ENCODE data around the gene GPR27.

GPR27 gene

GRCh38 chr3:71797455-71797854, 43.8 kb downstream of the GPR27 start:
- H3K4me3 ChIP-seq (ENCODE audit: low read depth, low read length) = no peak overlapping the region
- H3K9me3 ChIP-seq (ENCODE audit: severe bottlenecking) = no peaks in the 10 kb centered on the region
- H3K27me3 ChIP-seq (ENCODE audit: insufficient read depth, low read depth, severe bottlenecking) = no peaks in the 10 kb centered on the region
- H3K27ac ChIP-seq = no peak overlapping the region
- no peak for TF ChIP-seq CTCF (IDR thresholded peaks at IDR 0.05; ENCODE audit: low read depth, low read length)
- no peaks in the 10 kb centered on the region for H3K36me3 ChIP-seq
- DNase-seq = no peak

- no peak for DNase-seq
- H3K27me3 ChIP-seq (ENCODE audit: insufficient read depth, low read depth, severe bottlenecking) = no peaks in the 10 kb centered on the region
- H3K36me3 ChIP-seq = no peaks in the 10 kb centered on the region
- no peak for TF ChIP-seq CTCF (IDR thresholded peaks at IDR 0.05; ENCODE audit: low read depth, low read length)
- H3K9me3 ChIP-seq (ENCODE audit: severe bottlenecking) = no peaks in the 10 kb centered on the region
- H3K27ac ChIP-seq = no peak overlapping the region
- H3K4me3 ChIP-seq (ENCODE audit: low read depth, low read length) = no peak overlapping the region
Measured at GRCh38 chr3:71800023-71800422, 46.4 kb downstream of the GPR27 start.

GRCh38 chr3:71801986-71802385, 48.3 kb downstream of the GPR27 start:
- H3K4me3 ChIP-seq (ENCODE audit: low read depth, low read length) = no peak overlapping the region
- no peak for TF ChIP-seq CTCF (IDR thresholded peaks at IDR 0.05; ENCODE audit: low read depth, low read length)

GRCh38 chr3:71803248-71803647, 49.6 kb downstream of the GPR27 start:
- H3K27me3 ChIP-seq (ENCODE audit: insufficient read depth, low read depth, severe bottlenecking) = no peaks in the 10 kb centered on the region
- H3K27ac ChIP-seq = no peak overlapping the region
- no peak for TF ChIP-seq CTCF (IDR thresholded peaks at IDR 0.05; ENCODE audit: low read depth, low read length)
- no peaks in the 10 kb centered on the region for H3K9me3 ChIP-seq (ENCODE audit: severe bottlenecking)
- no peak overlapping the region for H3K4me3 ChIP-seq (ENCODE audit: low read depth, low read length)
- H3K36me3 ChIP-seq = no peaks in the 10 kb centered on the region
- no peak for DNase-seq

More at GRCh38 chr3:71801986-71802385, 48.3 kb downstream of the GPR27 start:
- no peaks in the 10 kb centered on the region for H3K36me3 ChIP-seq
- DNase-seq = no peak
- H3K27me3 ChIP-seq (ENCODE audit: insufficient read depth, low read depth, severe bottlenecking) = no peaks in the 10 kb centered on the region
- H3K27ac ChIP-seq = no peak overlapping the region
- no peaks in the 10 kb centered on the region for H3K9me3 ChIP-seq (ENCODE audit: severe bottlenecking)

- no peaks in the 10 kb centered on the region for H3K9me3 ChIP-seq (ENCODE audit: severe bottlenecking)
- DNase-seq = no peak
- no peaks in the 10 kb centered on the region for H3K27me3 ChIP-seq (ENCODE audit: insufficient read depth, low read depth, severe bottlenecking)
- no peak overlapping the region for H3K4me3 ChIP-seq (ENCODE audit: low read depth, low read length)
- no peak for TF ChIP-seq CTCF (IDR thresholded peaks at IDR 0.05; ENCODE audit: low read depth, low read length)
- no peaks in the 10 kb centered on the region for H3K36me3 ChIP-seq
- no peak overlapping the region for H3K27ac ChIP-seq
Measured at GRCh38 chr3:71805199-71805598, 51.5 kb downstream of the GPR27 start.

- Histone ChIP-seq H3K9me3 (ENCODE audit: severe bottlenecking) (no peaks in the 10 kb centered on the region), H3K27ac (no peak overlapping the region), H3K27me3 (ENCODE audit: insufficient read depth, low read depth, severe bottlenecking) (no peaks in the 10 kb centered on the region), H3K36me3 (no peaks in the 10 kb centered on the region), H3K4me3 (ENCODE audit: low read depth, low read length) (no peak overlapping the region)
- DNase-seq = no peak
- TF ChIP-seq CTCF (IDR thresholded peaks at IDR 0.05; ENCODE audit: low read depth, low read length) = no peak
Measured at GRCh38 chr3:71805691-71806090, 52.0 kb downstream of the GPR27 start.
